ENCODE measurements around the gene PEX12.
"Not testable (repeated sequence)": the region's sequence is repeated elsewhere in the genome, so short reads cannot be mapped to it uniquely, and the experiment has no call there.

DNA sequence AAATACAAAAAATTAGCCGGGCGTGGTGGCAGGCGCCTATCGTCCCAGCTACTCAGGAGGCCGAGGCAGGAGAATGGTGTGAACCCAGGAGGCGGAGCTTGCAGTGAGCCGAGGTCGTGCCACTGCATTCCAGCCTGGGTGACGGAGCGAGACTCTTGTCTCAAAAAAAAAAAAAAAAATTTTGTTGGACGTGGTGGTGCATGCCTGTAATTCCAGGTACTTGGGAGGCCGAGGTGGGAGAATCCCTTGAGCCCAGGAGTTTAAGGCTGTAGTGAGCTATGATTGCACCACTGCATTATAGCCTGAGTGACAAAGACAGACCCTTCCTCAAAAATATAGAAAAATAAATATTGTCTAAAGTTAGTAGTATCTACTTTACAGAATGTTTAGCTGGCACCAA lies 32.4 kb upstream of the PEX12 start:
- TF ChIP-seq, protein P1, sequence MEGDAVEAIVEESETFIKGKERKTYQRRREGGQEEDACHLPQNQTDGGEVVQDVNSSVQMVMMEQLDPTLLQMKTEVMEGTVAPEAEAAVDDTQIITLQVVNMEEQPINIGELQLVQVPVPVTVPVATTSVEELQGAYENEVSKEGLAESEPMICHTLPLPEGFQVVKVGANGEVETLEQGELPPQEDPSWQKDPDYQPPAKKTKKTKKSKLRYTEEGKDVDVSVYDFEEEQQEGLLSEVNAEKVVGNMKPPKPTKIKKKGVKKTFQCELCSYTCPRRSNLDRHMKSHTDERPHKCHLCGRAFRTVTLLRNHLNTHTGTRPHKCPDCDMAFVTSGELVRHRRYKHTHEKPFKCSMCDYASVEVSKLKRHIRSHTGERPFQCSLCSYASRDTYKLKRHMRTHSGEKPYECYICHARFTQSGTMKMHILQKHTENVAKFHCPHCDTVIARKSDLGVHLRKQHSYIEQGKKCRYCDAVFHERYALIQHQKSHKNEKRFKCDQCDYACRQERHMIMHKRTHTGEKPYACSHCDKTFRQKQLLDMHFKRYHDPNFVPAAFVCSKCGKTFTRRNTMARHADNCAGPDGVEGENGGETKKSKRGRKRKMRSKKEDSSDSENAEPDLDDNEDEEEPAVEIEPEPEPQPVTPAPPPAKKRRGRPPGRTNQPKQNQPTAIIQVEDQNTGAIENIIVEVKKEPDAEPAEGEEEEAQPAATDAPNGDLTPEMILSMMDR (IDR thresholded peaks at IDR 0.05), result not testable (repeated sequence)
- TF ChIP-seq, protein P2, sequence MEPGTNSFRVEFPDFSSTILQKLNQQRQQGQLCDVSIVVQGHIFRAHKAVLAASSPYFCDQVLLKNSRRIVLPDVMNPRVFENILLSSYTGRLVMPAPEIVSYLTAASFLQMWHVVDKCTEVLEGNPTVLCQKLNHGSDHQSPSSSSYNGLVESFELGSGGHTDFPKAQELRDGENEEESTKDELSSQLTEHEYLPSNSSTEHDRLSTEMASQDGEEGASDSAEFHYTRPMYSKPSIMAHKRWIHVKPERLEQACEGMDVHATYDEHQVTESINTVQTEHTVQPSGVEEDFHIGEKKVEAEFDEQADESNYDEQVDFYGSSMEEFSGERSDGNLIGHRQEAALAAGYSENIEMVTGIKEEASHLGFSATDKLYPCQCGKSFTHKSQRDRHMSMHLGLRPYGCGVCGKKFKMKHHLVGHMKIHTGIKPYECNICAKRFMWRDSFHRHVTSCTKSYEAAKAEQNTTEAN (CRISPR knock-in tag; IDR thresholded peaks at IDR 0.05), result not testable (repeated sequence)
- TF ChIP-seq, protein P3, sequence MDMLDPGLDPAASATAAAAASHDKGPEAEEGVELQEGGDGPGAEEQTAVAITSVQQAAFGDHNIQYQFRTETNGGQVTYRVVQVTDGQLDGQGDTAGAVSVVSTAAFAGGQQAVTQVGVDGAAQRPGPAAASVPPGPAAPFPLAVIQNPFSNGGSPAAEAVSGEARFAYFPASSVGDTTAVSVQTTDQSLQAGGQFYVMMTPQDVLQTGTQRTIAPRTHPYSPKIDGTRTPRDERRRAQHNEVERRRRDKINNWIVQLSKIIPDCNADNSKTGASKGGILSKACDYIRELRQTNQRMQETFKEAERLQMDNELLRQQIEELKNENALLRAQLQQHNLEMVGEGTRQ (CRISPR knock-in tag; IDR thresholded peaks at IDR 0.05), result not testable (repeated sequence)
- not testable (repeated sequence) for TF ChIP-seq ETV6 (CRISPR knock-in tag; IDR thresholded peaks at IDR 0.05); ZNF423 (CRISPR knock-in tag; IDR thresholded peaks at IDR 0.05); FOXJ3 (CRISPR knock-in tag; IDR thresholded peaks at IDR 0.05; ENCODE audit: borderline replicate concordance)
- TF ChIP-seq, protein P4, sequence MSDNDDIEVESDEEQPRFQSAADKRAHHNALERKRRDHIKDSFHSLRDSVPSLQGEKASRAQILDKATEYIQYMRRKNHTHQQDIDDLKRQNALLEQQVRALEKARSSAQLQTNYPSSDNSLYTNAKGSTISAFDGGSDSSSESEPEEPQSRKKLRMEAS (CRISPR knock-in tag; IDR thresholded peaks at IDR 0.05), result not testable (repeated sequence)
